Smooth muscle cell of the umbilical artery (primary cell): ENCODE data around the gene MAST1. TPM values are rescaled to one million over a fixed set of nuclear protein-coding genes. Genes with fewer than 3 reads are reported as not detected.

ENCODE experiments used
- total RNA-seq: library from RNA; depleted of rRNA; stranded (reverse); fragments of >200 nt; gene quantifications from 2 replicates; pipeline ENCODE4 v1.2.3, GENCODE V29; 2014

The MAST1 gene
- 0.28 TPM in 1 of 2 replicates, not detected in the other for total RNA-seq

GRCh38 chr19:12838182-12838885, at the start of gene MAST1:
Gene MAST1, plus strand, starts transcription at chr19:12838515. Its CDS starts 58 bp downstream, at chr19:12838573.

GRCh38 chr19:12791345-12792050, 46.8 kb upstream of the MAST1 start, which contains the start of gene JUNB:
Gene JUNB, plus strand, starts transcription at chr19:12791486. Its CDS starts 286 bp downstream, at chr19:12791772.

DNA sequence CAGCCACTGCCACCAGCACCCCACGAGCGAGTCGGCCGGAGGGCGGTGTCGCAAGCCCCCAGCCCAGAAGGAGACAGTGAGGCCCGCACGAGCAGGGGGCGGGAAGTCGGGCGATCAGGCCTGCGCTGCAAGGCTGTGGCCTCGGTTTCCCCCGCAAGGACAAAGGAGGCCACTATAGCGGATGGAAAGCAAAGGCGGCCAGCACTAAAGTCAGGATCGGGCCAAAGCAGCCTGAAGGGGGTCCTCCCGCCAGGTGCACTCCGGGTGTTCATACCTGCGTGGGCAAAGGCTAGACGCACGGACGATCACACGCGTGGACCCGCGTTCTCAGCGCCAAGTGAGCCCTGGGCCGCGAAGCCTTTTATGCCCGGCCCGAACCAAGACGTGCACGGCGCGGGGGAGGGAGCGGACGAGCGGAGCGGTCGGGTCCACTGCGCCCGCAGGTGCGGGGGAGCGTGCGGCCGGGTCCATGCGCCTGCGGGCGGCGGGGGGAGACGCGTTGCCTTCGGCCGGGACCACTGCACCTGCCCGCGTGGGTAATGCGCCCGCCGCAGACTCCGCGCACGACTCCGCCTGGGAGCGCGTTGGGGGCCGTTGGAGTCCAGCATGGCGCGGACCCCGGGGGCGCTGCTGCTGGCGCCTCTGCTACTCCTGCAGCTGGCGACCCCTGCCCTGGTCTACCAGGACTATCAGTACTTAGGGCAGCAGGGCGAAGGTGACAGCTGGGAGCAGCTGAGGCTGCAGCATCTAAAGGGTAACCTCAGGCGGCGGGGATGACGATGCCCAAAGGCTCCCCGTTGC, 36.6 kb upstream of the MAST1 start, which contains the start of the genes PRDX2 and THSD8:
Gene PRDX2 (minus strand): TSS at position 335 of the 801 bp plus-strand sequence. CDS start 539 bp downstream, outside the sequence.
Gene THSD8 (plus strand): TSS at position 604 of the 801 bp plus-strand sequence. CDS start 3 bp downstream, at position 607.

GRCh38 chr19:12806242-12807081, 31.9 kb upstream of the MAST1 start, which contains the start of gene RNASEH2A:
Gene RNASEH2A, plus strand, starts transcription at chr19:12806584. Its CDS starts 90 bp downstream, at chr19:12806674.

DNA sequence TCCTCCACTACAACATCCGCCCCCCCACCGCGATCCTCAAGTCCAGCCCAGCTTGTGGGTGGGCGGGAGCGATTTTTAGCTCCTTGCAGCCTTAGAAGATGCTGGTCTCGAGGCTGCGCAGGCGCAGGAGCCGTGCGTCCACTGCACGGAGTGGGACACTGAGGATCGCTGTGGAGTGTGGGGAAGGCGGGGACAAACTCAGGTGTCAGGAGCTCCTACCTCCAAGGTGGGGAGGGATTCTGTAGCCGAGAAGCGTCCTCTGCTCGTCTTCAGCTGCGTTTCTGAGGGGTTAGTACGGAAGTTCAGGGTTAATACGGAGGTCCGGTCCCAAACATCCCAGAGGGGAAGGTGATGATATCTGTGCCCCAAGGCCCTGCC, 3.8 kb upstream of the MAST1 start, which contains the start of gene RTBDN:
Gene RTBDN (minus strand): TSS at position 14 of the 378 bp plus-strand sequence. CDS start 4,600 bp downstream, outside the sequence.

GRCh38 chr19:12881172-12881808, 43.0 kb downstream of the MAST1 start, which contains the start of gene DNASE2:
Gene DNASE2, minus strand, starts transcription at chr19:12881449. Its CDS starts 74 bp downstream, at chr19:12881375.

DNA sequence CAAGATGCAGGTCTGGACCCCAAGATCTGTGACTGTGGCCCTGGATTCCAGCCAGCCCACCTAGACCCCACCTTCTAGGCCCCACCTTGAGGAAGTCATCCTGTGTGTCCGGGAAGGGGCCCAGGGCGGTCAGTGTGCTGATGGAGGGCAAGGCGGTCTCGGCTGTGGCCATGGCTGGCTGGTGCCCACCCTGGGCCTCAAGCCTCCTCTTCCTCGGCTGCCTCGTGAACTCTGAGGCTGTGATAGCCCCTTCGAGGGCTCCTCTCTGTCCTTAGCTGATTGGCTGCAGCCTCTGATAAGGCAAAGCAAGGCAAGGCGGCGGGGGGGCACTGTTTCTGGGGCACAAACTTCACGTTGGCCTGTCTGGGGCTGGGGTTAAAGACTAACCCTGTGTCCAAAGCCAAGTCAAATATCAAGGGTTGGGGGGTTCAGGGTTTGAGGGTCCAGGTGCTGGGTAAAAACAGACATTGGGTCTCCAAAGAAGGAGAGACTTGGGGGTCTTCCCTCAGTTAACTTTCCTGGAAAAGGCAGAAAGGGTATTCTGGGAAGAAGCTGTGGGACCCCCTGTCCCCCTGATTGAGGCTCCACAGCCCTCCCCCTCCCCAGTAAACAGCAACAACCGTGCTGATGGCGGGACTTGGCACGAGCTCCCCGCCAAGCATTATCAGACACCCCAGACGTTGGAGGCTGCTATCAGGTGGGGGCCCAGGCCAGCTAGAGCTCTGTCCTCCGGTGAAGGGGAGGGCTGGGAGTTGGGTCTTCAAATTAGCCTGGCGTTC, 48.8 kb downstream of the MAST1 start, which contains the start of gene KLF1:
Gene KLF1 (minus strand): TSS at position 233 of the 779 bp plus-strand sequence. CDS start 61 bp downstream, at position 172.

DNA sequence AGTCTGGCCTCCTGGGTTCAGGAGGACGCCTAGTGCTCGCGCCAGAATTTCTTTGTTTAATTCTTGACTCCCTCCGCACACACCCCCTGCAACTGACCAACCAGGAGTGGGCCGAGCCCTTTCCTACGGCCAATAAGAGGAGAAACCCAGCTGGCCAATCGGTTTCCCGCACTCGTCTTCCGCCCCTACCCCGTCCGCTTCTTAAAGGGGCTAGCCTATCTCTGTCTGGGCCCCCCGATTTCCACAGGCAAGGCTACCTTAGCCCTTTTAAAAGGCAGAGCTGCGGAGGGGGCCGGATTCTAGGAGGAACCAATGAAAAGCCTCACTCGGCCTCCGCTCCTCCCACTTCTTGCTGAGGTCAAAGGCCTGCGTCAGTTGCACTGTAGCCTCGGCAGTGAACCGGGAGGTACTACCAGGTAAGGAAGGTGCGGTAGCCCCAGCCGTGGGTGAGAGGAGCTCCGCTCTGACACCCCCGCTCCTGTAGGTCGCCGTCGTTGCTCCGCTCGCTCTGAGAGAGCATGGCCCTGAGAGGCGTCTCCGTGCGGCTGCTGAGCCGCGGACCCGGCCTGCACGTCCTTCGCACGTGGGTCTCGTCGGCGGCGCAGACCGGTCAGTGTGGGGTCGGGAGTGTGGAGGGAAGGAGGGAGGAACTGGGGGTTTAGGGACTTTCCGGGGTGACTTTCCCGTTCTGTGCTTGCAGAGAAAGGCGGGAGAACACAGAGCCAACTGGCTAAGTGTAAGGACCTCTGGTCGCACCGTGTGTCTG, 52.7 kb downstream of the MAST1 start, which contains the start of gene GCDH:
Gene GCDH (plus strand): TSS at position 374 of the 766 bp plus-strand sequence. CDS start 145 bp downstream, at position 519.

Other genes with a start within 250 kb of the MAST1 start
- 11.6 and 12.3 TPM in 2 replicates for gene ZNF490, start 227.7 kb upstream of the MAST1 start, total RNA-seq
- 14.0 and 16.8 TPM in 2 replicates for gene ZNF791, start 227.6 kb upstream of the MAST1 start, total RNA-seq
- 41.3 and 47.9 TPM in 2 replicates for gene MAN2B1, start 171.8 kb upstream of the MAST1 start, total RNA-seq
- 10.2 and 10.7 TPM in 2 replicates for gene WDR83, start 171.7 kb upstream of the MAST1 start, total RNA-seq
- gene DHPS, start 156.6 kb upstream of the MAST1 start, total RNA-seq: 43.8 and 51.4 TPM in 2 replicates
- gene GNG14, start 150.5 kb upstream of the MAST1 start, total RNA-seq: not detected in 2 replicates
- gene FBXW9, start 141.9 kb upstream of the MAST1 start, total RNA-seq: 4.6 and 4.8 TPM in 2 replicates
- gene TNPO2, start 114.6 kb upstream of the MAST1 start, total RNA-seq: 35.6 and 65.1 TPM in 2 replicates
- gene TRIR, start 103.8 kb upstream of the MAST1 start, total RNA-seq: 82.2 and 89.1 TPM in 2 replicates
- gene GET3, start 101.0 kb upstream of the MAST1 start, total RNA-seq: 51.1 and 61.2 TPM in 2 replicates
- gene BEST2, start 86.7 kb upstream of the MAST1 start, total RNA-seq: not detected in 2 replicates
- gene HOOK2, start 63.0 kb upstream of the MAST1 start, total RNA-seq: 12.5 and 19.4 TPM in 2 replicates
- 60.2 and 68.0 TPM in 2 replicates for gene JUNB, start 47.0 kb upstream of the MAST1 start, total RNA-seq
- 184 and 256 TPM in 2 replicates for gene PRDX2, start 36.7 kb upstream of the MAST1 start, total RNA-seq
- gene THSD8, start 36.4 kb upstream of the MAST1 start, total RNA-seq: not detected in 2 replicates
- gene RNASEH2A, start 31.9 kb upstream of the MAST1 start, total RNA-seq: 7.1 and 23.5 TPM in 2 replicates
- not detected in 2 replicates for gene RTBDN, start 3.9 kb upstream of the MAST1 start, total RNA-seq
- 22.2 and 48.1 TPM in 2 replicates for gene DNASE2, start 42.9 kb downstream of the MAST1 start, total RNA-seq
- gene KLF1, start 48.7 kb downstream of the MAST1 start, total RNA-seq: not detected in 2 replicates
- 23.7 and 43.4 TPM in 2 replicates for gene GCDH, start 52.6 kb downstream of the MAST1 start, total RNA-seq
- gene SYCE2, start 80.8 kb downstream of the MAST1 start, total RNA-seq: not detected in 2 replicates
- 52.6 and 95.9 TPM in 2 replicates for gene FARSA, start 95.2 kb downstream of the MAST1 start, total RNA-seq
- 1,991 and 2,815 TPM in 2 replicates for gene CALR, start 100.1 kb downstream of the MAST1 start, total RNA-seq
- gene RAD23A, start 107.3 kb downstream of the MAST1 start, total RNA-seq: 52.6 and 88.1 TPM in 2 replicates
- gene GADD45GIP1, start 118.7 kb downstream of the MAST1 start, total RNA-seq: 12.6 and 13.4 TPM in 2 replicates
- gene DAND5, start 131.1 kb downstream of the MAST1 start, total RNA-seq: not detected in 2 replicates
- 29.7 and 62.5 TPM in 2 replicates for gene NFIX, start 157.0 kb downstream of the MAST1 start, total RNA-seq